ENCODE measurements around the gene MEP1B. TPM values are rescaled to one million over a fixed set of nuclear protein-coding genes. Genes with fewer than 3 reads are reported as not detected.
"Not testable (repeated sequence)": the region's sequence is repeated elsewhere in the genome, so short reads cannot be mapped to it uniquely, and the experiment has no call there.

Gene MEP1B
- total RNA-seq, 2 donors from 2014 or later = 1.8 to 4.6 TPM

GRCh38 chr18:32158108-32158624 is 31.7 kb upstream of the MEP1B start:
- peak; percentile 89 for DNase-seq
- H3K4me1 ChIP-seq = no peaks in the 10 kb centered on the region
- no peak overlapping the region for H3K9ac ChIP-seq (ENCODE audit: low read depth in 2 of 2, low read length in 2 of 2)
- H3K36me3 ChIP-seq = no peaks in the 10 kb centered on the region
- H3K9me3 ChIP-seq = no peaks in the 10 kb centered on the region
- H3K27me3 ChIP-seq = no peaks in the 10 kb centered on the region
- intact Hi-C loops (cut with DNase I) = loop anchor here (2.0 to 5.0 kb wide), 3 partner anchors 109 to 395 kb away; partner anchors contain the start of gene GAREM1
- H3K4me3 ChIP-seq = peak overlapping the region; percentile 9
- peak overlapping the region; percentile 41 for H3K27ac ChIP-seq
- TF ChIP-seq CTCF (IDR thresholded peaks at IDR 0.05) = peak; percentile 78

GRCh38 chr18:32158631-32159030 is 31.2 kb upstream of the MEP1B start:
- peak overlapping the region; percentile 41 for H3K27ac ChIP-seq
- peak; percentile 35 for DNase-seq
- intact Hi-C loops (cut with DNase I) = loop anchor here (2.0 to 5.0 kb wide), 3 partner anchors 109 to 394 kb away; partner anchors contain the start of gene GAREM1
- H3K4me1 ChIP-seq, H3K9me3 ChIP-seq, H3K27me3 ChIP-seq, H3K36me3 ChIP-seq: not testable (repeated sequence)
- H3K4me3 ChIP-seq = peak overlapping the region; percentile 9
- H3K9ac ChIP-seq (ENCODE audit: low read depth in 2 of 2, low read length in 2 of 2) = peak overlapping the region in 1 of 2 donors; percentile 19

DNA sequence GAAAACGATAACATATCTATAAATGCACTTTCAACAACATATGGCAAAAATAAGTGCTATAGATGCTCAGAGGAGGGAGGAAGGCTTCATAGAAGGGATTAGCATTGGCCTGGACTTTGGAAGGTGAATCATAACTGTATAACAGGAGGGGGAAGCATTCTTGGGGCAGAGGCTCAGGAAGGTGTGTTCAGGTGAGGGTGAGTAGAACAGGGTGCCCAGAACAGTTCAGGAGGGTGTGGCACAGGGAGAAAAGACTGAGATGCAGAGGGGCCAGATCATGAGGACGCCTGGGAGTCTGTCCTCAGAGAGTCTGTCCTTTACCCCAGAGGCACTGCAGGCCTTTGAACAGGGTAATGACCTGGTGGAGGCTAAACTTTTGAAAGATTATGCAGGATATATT is 29.3 kb upstream of the MEP1B start:
- Histone ChIP-seq H3K4me1 (no peaks in the 10 kb centered on the region), H3K27me3 (no peaks in the 10 kb centered on the region), H3K27ac (no peak overlapping the region), H3K4me3 (no peak overlapping the region), H3K9me3 (no peaks in the 10 kb centered on the region), H3K36me3 (no peaks in the 10 kb centered on the region), H3K9ac (ENCODE audit: low read depth in 2 of 2, low read length in 2 of 2) (no peak overlapping the region)
- no peak for TF ChIP-seq CTCF (IDR thresholded peaks at IDR 0.05)
- intact Hi-C loops (cut with DNase I) = no loop called here
- DNase-seq = peak; percentile 81

- Histone ChIP-seq H3K9ac (ENCODE audit: low read depth in 2 of 2, low read length in 2 of 2) (no peak overlapping the region), H3K27me3 (no peaks in the 10 kb centered on the region), H3K27ac (no peak overlapping the region), H3K36me3 (no peaks in the 10 kb centered on the region), H3K9me3 (no peaks in the 10 kb centered on the region), H3K4me1 (no peaks in the 10 kb centered on the region), H3K4me3 (no peak overlapping the region)
- DNase-seq = no peak
- TF ChIP-seq CTCF (IDR thresholded peaks at IDR 0.05) = no peak
- intact Hi-C loops (cut with DNase I) = no loop called here
Measured at GRCh38 chr18:32167980-32168730, 21.7 kb upstream of the MEP1B start.

DNA sequence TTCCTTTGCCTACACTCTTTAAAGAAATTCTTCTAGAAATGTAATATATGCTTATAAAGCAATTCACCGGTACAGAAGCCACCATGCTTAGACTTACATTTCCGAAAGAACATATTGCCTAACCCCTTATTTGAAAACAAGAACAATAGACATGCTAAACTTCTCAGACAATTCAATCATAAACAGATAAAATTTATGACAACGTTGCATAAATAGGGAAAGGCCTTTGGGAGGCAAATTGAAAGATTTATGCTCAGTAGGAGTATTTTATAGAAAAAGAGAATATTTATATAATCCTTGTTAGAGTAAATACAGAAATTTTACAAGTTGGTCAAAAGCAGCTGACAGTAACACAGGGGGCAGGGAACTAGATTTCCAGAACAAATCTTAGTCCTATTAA is 16.2 kb upstream of the MEP1B start:
- no peak for TF ChIP-seq CTCF (IDR thresholded peaks at IDR 0.05)
- Histone ChIP-seq H3K27ac (no peak overlapping the region), H3K4me1 (no peaks in the 10 kb centered on the region), H3K4me3 (no peak overlapping the region), H3K27me3 (no peaks in the 10 kb centered on the region), H3K36me3 (no peaks in the 10 kb centered on the region), H3K9me3 (no peaks in the 10 kb centered on the region), H3K9ac (ENCODE audit: low read depth in 2 of 2, low read length in 2 of 2) (no peak overlapping the region)
- intact Hi-C loops (cut with DNase I) = no loop called here
- DNase-seq = no peak

- no peak overlapping the region for H3K27ac ChIP-seq
- DNase-seq = no peak
- no peaks in the 10 kb centered on the region for H3K4me1 ChIP-seq
- no peaks in the 10 kb centered on the region for H3K27me3 ChIP-seq
- TF ChIP-seq CTCF (IDR thresholded peaks at IDR 0.05) = no peak
- intact Hi-C loops (cut with DNase I) = no loop called here
- H3K9ac ChIP-seq (ENCODE audit: low read depth in 2 of 2, low read length in 2 of 2) = no peak overlapping the region
- no peaks in the 10 kb centered on the region for H3K9me3 ChIP-seq
- no peak overlapping the region for H3K4me3 ChIP-seq
- no peaks in the 10 kb centered on the region for H3K36me3 ChIP-seq
Measured at GRCh38 chr18:32174719-32175118, 15.1 kb upstream of the MEP1B start.

All from colonic mucosa (tissue), 4 donors.